ENCODE measurements around the gene DIAPH2. TPM values are rescaled to one million over a fixed set of nuclear protein-coding genes. Genes with fewer than 3 reads are reported as not detected.

DIAPH2 gene
- total and polyA plus RNA-seq, 4 donors, result 3.0 to 19.7 (median 11.3) TPM

DNA sequence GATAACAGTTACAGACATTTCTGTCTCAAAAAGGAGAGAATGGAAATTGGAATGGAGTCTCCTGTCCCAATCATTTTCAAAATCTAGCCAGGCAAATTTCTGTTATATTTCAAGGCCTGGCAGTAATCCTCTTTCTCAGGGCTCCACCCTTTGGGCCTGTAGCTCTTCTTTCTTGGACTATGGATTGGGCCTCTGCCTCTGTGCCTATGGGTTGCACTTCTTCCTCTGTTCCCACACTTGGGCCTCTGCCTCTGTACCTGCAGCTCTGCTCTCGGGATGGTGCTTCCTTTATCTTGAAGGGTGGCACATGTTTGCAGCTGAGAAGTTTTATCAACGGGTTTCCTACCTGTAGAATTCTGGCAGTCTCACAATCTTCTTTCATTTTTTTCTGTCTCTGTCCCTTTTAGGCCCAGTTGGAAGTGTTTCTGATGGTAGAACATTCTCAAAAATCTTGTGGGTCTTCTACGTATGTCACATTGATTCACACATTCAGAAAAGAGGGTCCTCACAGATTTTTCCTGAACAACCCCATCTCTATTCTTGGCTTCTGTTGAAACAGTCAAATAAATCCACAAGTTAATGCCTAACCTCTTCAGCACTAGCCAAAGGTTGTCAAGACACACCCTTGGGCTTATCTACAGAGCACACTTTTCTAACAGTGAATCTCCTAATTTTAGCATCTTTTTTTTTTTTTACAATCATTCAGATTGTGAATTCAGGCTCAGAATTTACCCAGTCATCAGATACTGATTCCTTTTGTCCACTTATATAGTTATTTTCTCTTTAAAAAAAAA lies 918.0 kb downstream of the DIAPH2 start:
- 100% methylated on average over 1 of the region's 3 CpGs for WGBS (ENCODE audit: insufficient coverage)
- no peak overlapping the region for H3K27ac ChIP-seq (ENCODE audit: low read depth, low read length)
- H3K4me1 ChIP-seq (ENCODE audit: control insufficient read depth, insufficient read depth, low read length), result no peaks in the 10 kb centered on the region
- no peaks in the 10 kb centered on the region for H3K36me3 ChIP-seq (ENCODE audit: control insufficient read depth, insufficient read depth, low read length)
- peaks cover 3% of the 10 kb centered on the region for H3K27me3 ChIP-seq (ENCODE audit: control insufficient read depth, insufficient read depth, low read length)
- H3K4me3 ChIP-seq (ENCODE audit: low read depth, low read length), result no peak overlapping the region
- no peaks in the 10 kb centered on the region for H3K9me3 ChIP-seq (ENCODE audit: control insufficient read depth, insufficient read depth, low read length)
- no peak for DNase-seq (ENCODE audit: low read depth in 4 of 6, low spot score in 6 of 6)

DNA sequence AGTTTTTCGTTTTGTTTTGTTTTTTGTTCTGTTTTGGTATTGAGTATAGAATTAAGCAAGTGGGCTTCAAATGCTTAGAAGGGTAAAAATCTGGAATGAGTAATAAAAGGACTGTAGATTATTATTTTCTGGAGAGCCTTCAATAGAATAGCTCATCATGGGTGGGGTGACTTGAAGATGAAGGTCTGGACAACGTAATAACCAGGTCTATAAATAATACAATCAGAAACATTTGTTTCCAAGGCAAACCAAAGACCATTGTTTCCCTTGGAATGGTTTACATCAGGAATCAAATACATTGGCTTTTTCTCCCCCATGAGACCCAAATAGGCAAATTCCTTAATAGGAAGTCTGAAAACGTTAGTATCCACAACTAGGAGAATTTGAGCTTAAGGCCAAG lies 920.6 kb downstream of the DIAPH2 start:
- Histone ChIP-seq H3K4me1 (ENCODE audit: control insufficient read depth, insufficient read depth, low read length) (no peaks in the 10 kb centered on the region), H3K36me3 (ENCODE audit: control insufficient read depth, insufficient read depth, low read length) (no peaks in the 10 kb centered on the region), H3K4me3 (ENCODE audit: low read depth, low read length) (no peak overlapping the region), H3K27me3 (ENCODE audit: control insufficient read depth, insufficient read depth, low read length) (peaks cover 9% of the 10 kb centered on the region), H3K9me3 (ENCODE audit: control insufficient read depth, insufficient read depth, low read length) (no peaks in the 10 kb centered on the region), H3K27ac (ENCODE audit: low read depth, low read length) (no peak overlapping the region)
- no peak for DNase-seq (ENCODE audit: low read depth in 4 of 6, low spot score in 6 of 6)
- WGBS (ENCODE audit: insufficient coverage), result 60% methylated on average over 1 of the region's 3 CpGs

DNA sequence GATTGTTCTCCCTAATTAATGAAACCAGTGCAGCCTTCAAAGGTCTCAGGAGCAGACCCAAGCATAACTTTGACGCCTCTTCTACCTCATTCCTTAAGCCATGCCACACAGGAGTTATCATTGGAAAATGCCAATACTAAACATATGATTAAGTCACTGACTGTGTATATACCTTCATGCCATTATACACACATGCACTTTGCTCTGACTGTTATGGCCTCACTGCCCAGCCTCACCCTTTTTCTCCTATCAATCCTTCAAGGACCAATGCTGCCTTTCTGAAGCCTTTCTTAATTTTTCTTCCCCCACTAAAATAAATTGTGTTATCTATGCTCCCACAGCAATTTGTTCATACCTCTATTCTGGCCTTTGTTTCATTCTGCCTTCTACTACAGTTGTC lies 924.7 kb downstream of the DIAPH2 start:
- H3K27me3 ChIP-seq (ENCODE audit: control insufficient read depth, insufficient read depth, low read length), result peaks cover 10% of the 10 kb centered on the region
- no peaks in the 10 kb centered on the region for H3K9me3 ChIP-seq (ENCODE audit: control insufficient read depth, insufficient read depth, low read length)
- H3K4me3 ChIP-seq (ENCODE audit: low read depth, low read length), result no peak overlapping the region
- no peak overlapping the region for H3K27ac ChIP-seq (ENCODE audit: low read depth, low read length)
- H3K36me3 ChIP-seq (ENCODE audit: control insufficient read depth, insufficient read depth, low read length), result no peaks in the 10 kb centered on the region
- no peak for DNase-seq (ENCODE audit: low read depth in 4 of 6, low spot score in 6 of 6)
- WGBS (ENCODE audit: insufficient coverage), result 100% methylated on average over 1 of the region's 1 CpG
- H3K4me1 ChIP-seq (ENCODE audit: control insufficient read depth, insufficient read depth, low read length), result no peaks in the 10 kb centered on the region

- H3K36me3 ChIP-seq (ENCODE audit: control insufficient read depth, insufficient read depth, low read length), result no peaks in the 10 kb centered on the region
- peaks cover 10% of the 10 kb centered on the region for H3K27me3 ChIP-seq (ENCODE audit: control insufficient read depth, insufficient read depth, low read length)
- H3K27ac ChIP-seq (ENCODE audit: low read depth, low read length), result no peak overlapping the region
- H3K4me3 ChIP-seq (ENCODE audit: low read depth, low read length), result no peak overlapping the region
- 20% methylated on average over 1 of the region's 1 CpG for WGBS (ENCODE audit: insufficient coverage)
- H3K9me3 ChIP-seq (ENCODE audit: control insufficient read depth, insufficient read depth, low read length), result no peaks in the 10 kb centered on the region
- DNase-seq (ENCODE audit: low read depth in 4 of 6, low spot score in 6 of 6), result no peak
- H3K4me1 ChIP-seq (ENCODE audit: control insufficient read depth, insufficient read depth, low read length), result no peaks in the 10 kb centered on the region
Observed at GRCh38 chrX:97609938-97610337, 925.3 kb downstream of the DIAPH2 start.

GRCh38 chrX:97616883-97617530 lies 932.4 kb downstream of the DIAPH2 start:
- H3K27ac ChIP-seq (ENCODE audit: low read depth, low read length), result no peak overlapping the region
- no peak for DNase-seq (ENCODE audit: low read depth in 4 of 6, low spot score in 6 of 6)
- no peaks in the 10 kb centered on the region for H3K9me3 ChIP-seq (ENCODE audit: control insufficient read depth, insufficient read depth, low read length)
- WGBS (ENCODE audit: insufficient coverage), result no CpG with 5 or more reads among the region's 7 CpGs
- H3K27me3 ChIP-seq (ENCODE audit: control insufficient read depth, insufficient read depth, low read length), result peaks cover 6% of the 10 kb centered on the region
- H3K4me1 ChIP-seq (ENCODE audit: control insufficient read depth, insufficient read depth, low read length), result no peaks in the 10 kb centered on the region
- no peaks in the 10 kb centered on the region for H3K36me3 ChIP-seq (ENCODE audit: control insufficient read depth, insufficient read depth, low read length)
- no peak overlapping the region for H3K4me3 ChIP-seq (ENCODE audit: low read depth, low read length)

DNA sequence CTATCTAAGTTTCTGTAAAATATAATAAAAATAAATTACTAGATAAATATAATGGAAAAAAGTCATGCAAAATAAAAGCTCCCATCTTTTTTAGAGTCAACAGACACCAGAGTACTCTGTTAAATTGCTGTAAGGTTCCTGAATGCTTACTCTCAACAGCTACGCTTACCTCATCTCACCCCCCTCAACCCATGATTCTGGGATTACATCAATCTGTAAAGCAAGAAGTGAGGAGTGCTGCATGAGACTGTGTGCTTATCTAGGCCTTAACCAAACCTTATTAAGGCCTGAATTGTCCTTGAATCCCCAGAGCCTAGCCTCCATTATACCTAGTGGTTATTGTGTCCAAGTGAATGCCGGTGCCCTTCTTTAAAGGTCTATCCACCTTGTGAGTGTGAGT lies 934.9 kb downstream of the DIAPH2 start:
- H3K27me3 ChIP-seq (ENCODE audit: control insufficient read depth, insufficient read depth, low read length), result peaks cover 6% of the 10 kb centered on the region
- H3K4me3 ChIP-seq (ENCODE audit: low read depth, low read length), result no peak overlapping the region
- no peaks in the 10 kb centered on the region for H3K4me1 ChIP-seq (ENCODE audit: control insufficient read depth, insufficient read depth, low read length)
- WGBS (ENCODE audit: insufficient coverage), result no CpG with 5 or more reads among the region's 2 CpGs
- no peak overlapping the region for H3K27ac ChIP-seq (ENCODE audit: low read depth, low read length)
- no peaks in the 10 kb centered on the region for H3K9me3 ChIP-seq (ENCODE audit: control insufficient read depth, insufficient read depth, low read length)
- H3K36me3 ChIP-seq (ENCODE audit: control insufficient read depth, insufficient read depth, low read length), result no peaks in the 10 kb centered on the region
- DNase-seq (ENCODE audit: low read depth in 4 of 6, low spot score in 6 of 6), result no peak

GRCh38 chrX:97622111-97622510 lies 937.5 kb downstream of the DIAPH2 start:
- no peak overlapping the region for H3K27ac ChIP-seq (ENCODE audit: low read depth, low read length)
- DNase-seq (ENCODE audit: low read depth in 4 of 6, low spot score in 6 of 6), result no peak
- H3K27me3 ChIP-seq (ENCODE audit: control insufficient read depth, insufficient read depth, low read length), result peaks cover 4% of the 10 kb centered on the region
- no peaks in the 10 kb centered on the region for H3K4me1 ChIP-seq (ENCODE audit: control insufficient read depth, insufficient read depth, low read length)
- no peaks in the 10 kb centered on the region for H3K9me3 ChIP-seq (ENCODE audit: control insufficient read depth, insufficient read depth, low read length)
- no peaks in the 10 kb centered on the region for H3K36me3 ChIP-seq (ENCODE audit: control insufficient read depth, insufficient read depth, low read length)
- no peak overlapping the region for H3K4me3 ChIP-seq (ENCODE audit: low read depth, low read length)
- WGBS (ENCODE audit: insufficient coverage), result 100% methylated on average over 1 of the region's 3 CpGs

GRCh38 chrX:97628326-97628725 lies 943.7 kb downstream of the DIAPH2 start:
- no CpG with 5 or more reads among the region's 2 CpGs for WGBS (ENCODE audit: insufficient coverage)

DNA sequence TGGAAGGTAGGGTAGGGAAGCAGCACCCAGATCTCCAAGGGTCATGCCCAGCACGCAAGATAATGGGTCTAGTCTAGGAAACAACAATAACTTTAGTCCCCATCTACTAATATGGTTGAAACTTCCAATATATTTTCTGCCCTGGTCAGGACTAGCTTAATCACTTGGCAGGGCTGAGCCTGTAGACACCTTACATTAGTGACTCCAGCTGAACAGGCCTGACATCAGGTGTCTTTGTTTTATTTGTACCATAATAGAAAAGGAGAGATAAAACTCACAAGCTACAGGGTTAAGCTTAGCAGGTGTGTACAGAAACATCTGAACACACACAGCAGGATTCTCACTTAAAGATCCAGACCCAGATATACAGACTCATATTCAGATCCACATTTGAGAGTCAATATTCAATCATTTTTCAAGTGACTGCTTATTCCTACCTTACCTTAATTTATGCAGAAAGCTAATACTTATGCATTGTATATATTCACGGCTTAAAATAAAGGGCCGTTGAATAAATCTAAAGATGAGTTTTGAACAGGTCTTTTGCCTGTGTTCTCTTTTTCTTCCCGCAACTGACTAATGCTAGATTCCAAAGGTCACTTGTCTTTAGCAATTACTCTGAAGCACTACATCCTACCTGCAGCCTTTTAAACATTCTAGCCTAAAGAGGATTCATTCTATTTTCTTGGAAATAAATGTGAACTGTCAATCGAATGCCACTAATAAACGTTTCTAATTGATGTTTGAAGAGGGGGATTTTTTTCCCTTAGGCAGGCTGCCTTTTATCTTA lies 944.4 kb downstream of the DIAPH2 start:
- Histone ChIP-seq H3K27me3 (ENCODE audit: control insufficient read depth, insufficient read depth, low read length) (peaks cover 9% of the 10 kb centered on the region), H3K4me1 (ENCODE audit: control insufficient read depth, insufficient read depth, low read length) (no peaks in the 10 kb centered on the region), H3K27ac (ENCODE audit: low read depth, low read length) (no peak overlapping the region), H3K9me3 (ENCODE audit: control insufficient read depth, insufficient read depth, low read length) (no peaks in the 10 kb centered on the region), H3K4me3 (ENCODE audit: low read depth, low read length) (no peak overlapping the region), H3K36me3 (ENCODE audit: control insufficient read depth, insufficient read depth, low read length) (no peaks in the 10 kb centered on the region)
- 100% methylated on average over 1 of the region's 6 CpGs for WGBS (ENCODE audit: insufficient coverage)
- no peak for DNase-seq (ENCODE audit: low read depth in 4 of 6, low spot score in 6 of 6)

More at GRCh38 chrX:97628326-97628725, 943.7 kb downstream of the DIAPH2 start:
- no peaks in the 10 kb centered on the region for H3K9me3 ChIP-seq (ENCODE audit: control insufficient read depth, insufficient read depth, low read length)
- H3K27ac ChIP-seq (ENCODE audit: low read depth, low read length), result no peak overlapping the region
- no peaks in the 10 kb centered on the region for H3K36me3 ChIP-seq (ENCODE audit: control insufficient read depth, insufficient read depth, low read length)
- peaks cover 6% of the 10 kb centered on the region for H3K27me3 ChIP-seq (ENCODE audit: control insufficient read depth, insufficient read depth, low read length)
- no peak for DNase-seq (ENCODE audit: low read depth in 4 of 6, low spot score in 6 of 6)
- no peak overlapping the region for H3K4me3 ChIP-seq (ENCODE audit: low read depth, low read length)
- no peaks in the 10 kb centered on the region for H3K4me1 ChIP-seq (ENCODE audit: control insufficient read depth, insufficient read depth, low read length)

Data from spinal cord (tissue), 10 donors.